MCF 10A (cell line): ENCODE data around the gene RRAGD. TPM values are rescaled to one million over a fixed set of nuclear protein-coding genes. Genes with fewer than 3 reads are reported as not detected.
A peak's percentile ranks its signal among the peaks of the same experiment; 100 is the strongest.

Experiments
- BruUV-seq: library from RNA; stranded (reverse); fragments of 400-500 nt; replicated peaks from 2 replicates; lab custom pipeline; 2021; lab: Mats Ljungman, UMichigan
- CTCF ChIA-PET: fragments of 300-600 bp; sonication (Branson Sonifier 250); formaldehyde crosslinking; extraction: SDS; loops from one replicate; lab custom pipeline; 2021; ENCODE audit warnings: antibody characterized with exemption, inconsistent platforms; lab: Yijun Ruan, JAX
- POLR2A ChIA-PET: fragments of 300-600, 350-650 bp; sonication (Branson Sonifier 250); formaldehyde crosslinking; extraction: SDS; loops from one replicate; lab custom pipeline; 2020; ENCODE audit warnings: antibody characterized with exemption, inconsistent platforms; lab: Yijun Ruan, JAX
- DNase-seq: peaks from one replicate; pipeline ENCODE4 v3.0.0-alpha.2; 2018; ENCODE audit not compliant: unreplicated experiment
- H3K27ac Mint-ChIP-seq: one replicate; pipeline ENCODE4 v1.8.0; 2022; ENCODE audit warnings: mild to moderate bottlenecking, low read depth, mixed read lengths; ENCODE audit not compliant: unreplicated experiment
- H3K27me3 Mint-ChIP-seq: one replicate; pipeline ENCODE4 v1.8.0; 2022; ENCODE audit warnings: mixed read lengths; ENCODE audit not compliant: insufficient read depth, unreplicated experiment
- H3K36me3 Mint-ChIP-seq: one replicate; pipeline ENCODE4 v1.8.0; 2022; ENCODE audit warnings: mild to moderate bottlenecking, moderate library complexity, mixed read lengths; ENCODE audit not compliant: insufficient read depth, unreplicated experiment
- H3K4me1 Mint-ChIP-seq: one replicate; pipeline ENCODE4 v1.8.0; 2022; ENCODE audit warnings: mixed read lengths; ENCODE audit not compliant: insufficient read depth, unreplicated experiment
- H3K4me3 Mint-ChIP-seq: one replicate; pipeline ENCODE4 v1.8.0; 2022; ENCODE audit warnings: mild to moderate bottlenecking, moderate library complexity, mixed read lengths; ENCODE audit not compliant: unreplicated experiment
- H3K9me3 Mint-ChIP-seq: one replicate; pipeline ENCODE4 v1.8.0; 2022; ENCODE audit warnings: mixed read lengths; ENCODE audit not compliant: unreplicated experiment
- intact Hi-C: fragments of 100-400 bp; cut with micrococcal nuclease; formaldehyde crosslinking; loops from 2 replicates; pipeline ENCODE4 v1.14.1; 2022
- total RNA-seq: library from RNA; stranded (reverse); gene quantifications from 2 replicates; pipeline ENCODE4 v1.2.3, GENCODE V29; 2022
- TF ChIP-seq, protein P1 (sequence below): fragments of 200-600 bp; IDR thresholded peaks from one replicate; pipeline ENCODE4 v1.8.0; 2022; ENCODE audit warnings: antibody characterized with exemption, mild to moderate bottlenecking; ENCODE audit not compliant: unreplicated experiment

Gene RRAGD
- total RNA-seq, 1 experiment from 2014 or later, result 0.33 TPM

DNA sequence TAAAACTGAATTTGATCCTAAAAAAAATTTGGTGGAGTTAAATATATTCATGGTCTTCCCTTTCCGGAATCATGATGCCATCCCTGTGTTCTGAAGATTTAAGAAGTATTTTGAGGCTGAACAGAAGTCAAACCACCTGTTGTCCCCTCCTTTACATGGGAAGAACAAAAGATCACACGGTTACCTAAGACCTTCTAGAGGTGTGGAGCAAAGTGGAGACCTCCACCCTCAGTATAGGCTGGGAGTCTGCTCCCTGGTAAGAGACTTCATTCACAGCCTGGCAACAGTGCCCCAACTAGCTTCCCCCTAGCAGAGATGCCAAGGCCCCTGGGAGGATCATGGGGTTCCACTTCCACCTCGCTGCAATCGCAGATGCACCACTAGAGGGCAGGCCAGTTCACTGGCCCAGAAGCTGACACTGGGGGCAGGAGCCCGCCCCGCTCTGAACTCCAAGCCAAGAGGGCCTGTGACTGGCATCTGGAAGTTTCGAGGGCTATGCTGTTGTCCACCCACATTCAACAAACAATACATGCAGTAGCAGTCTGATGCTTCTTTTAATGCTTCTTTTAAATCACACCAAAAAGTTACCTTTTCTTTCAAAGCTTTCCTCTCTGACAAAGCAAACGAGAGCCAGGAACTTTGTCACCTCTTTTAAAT is 40.1 kb downstream of the RRAGD start:
- intact Hi-C loops, result loop anchor here (1.0 kb wide), 1 partner anchor 238 kb away; no protein-coding TSS in a partner anchor
- H3K4me1 Mint-ChIP-seq, result no peaks in the 10 kb centered on the region
- H3K27me3 Mint-ChIP-seq, result no peaks in the 10 kb centered on the region
- H3K36me3 Mint-ChIP-seq, result no peaks in the 10 kb centered on the region
- H3K4me3 Mint-ChIP-seq, result no peak overlapping the region
- H3K27ac Mint-ChIP-seq, result no peak overlapping the region
- ChIA-PET CTCF (interaction anchor here (0.5 to 3.8 kb wide), 69 partner anchors 9 to 1537 kb away, joined by 3 to 57 read pairs (median 4); partner anchors contain the start of genes ANKRD6, LYRM2 and UBE2J1), POLR2A (interaction anchor here (0.6 to 1.1 kb wide), 7 partner anchors 8 to 408 kb away, joined by 3 to 4 read pairs (median 3); partner anchors contain the start of genes LYRM2 and RNGTT)
- TF ChIP-seq, protein P1, sequence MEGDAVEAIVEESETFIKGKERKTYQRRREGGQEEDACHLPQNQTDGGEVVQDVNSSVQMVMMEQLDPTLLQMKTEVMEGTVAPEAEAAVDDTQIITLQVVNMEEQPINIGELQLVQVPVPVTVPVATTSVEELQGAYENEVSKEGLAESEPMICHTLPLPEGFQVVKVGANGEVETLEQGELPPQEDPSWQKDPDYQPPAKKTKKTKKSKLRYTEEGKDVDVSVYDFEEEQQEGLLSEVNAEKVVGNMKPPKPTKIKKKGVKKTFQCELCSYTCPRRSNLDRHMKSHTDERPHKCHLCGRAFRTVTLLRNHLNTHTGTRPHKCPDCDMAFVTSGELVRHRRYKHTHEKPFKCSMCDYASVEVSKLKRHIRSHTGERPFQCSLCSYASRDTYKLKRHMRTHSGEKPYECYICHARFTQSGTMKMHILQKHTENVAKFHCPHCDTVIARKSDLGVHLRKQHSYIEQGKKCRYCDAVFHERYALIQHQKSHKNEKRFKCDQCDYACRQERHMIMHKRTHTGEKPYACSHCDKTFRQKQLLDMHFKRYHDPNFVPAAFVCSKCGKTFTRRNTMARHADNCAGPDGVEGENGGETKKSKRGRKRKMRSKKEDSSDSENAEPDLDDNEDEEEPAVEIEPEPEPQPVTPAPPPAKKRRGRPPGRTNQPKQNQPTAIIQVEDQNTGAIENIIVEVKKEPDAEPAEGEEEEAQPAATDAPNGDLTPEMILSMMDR, result peak; percentile 81
- H3K9me3 Mint-ChIP-seq, result no peaks in the 10 kb centered on the region
- DNase-seq, result peak; percentile 61
- BruUV-seq, result no TSS peak

DNA sequence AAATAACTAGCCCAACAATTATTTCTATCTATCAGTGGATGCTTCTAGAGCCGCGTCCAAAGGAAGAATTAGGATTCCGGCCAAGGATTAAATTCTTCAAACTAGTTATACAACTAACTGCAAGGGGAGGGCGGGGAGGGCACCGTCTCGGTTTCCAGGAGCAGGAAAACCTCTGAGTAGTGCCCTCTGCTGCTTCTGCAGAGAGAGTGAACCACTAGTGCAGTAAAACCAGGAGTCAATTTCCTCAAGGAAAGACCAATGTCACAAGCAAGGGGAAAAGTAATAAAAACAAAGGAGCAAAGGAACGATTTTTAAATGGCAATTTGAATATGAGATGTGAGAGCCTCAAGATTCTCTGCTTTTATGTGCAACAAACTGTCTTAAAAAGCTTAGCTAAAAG is 43.1 kb downstream of the RRAGD start:
- CTCF ChIA-PET, result interaction anchor here (0.5 to 3.5 kb wide), 16 partner anchors 10 to 387 kb away, joined by 3 to 34 read pairs (median 4); no protein-coding TSS in a partner anchor
- Mint-ChIP-seq H3K4me3 (no peak overlapping the region), H3K27me3 (no peaks in the 10 kb centered on the region)

DNA sequence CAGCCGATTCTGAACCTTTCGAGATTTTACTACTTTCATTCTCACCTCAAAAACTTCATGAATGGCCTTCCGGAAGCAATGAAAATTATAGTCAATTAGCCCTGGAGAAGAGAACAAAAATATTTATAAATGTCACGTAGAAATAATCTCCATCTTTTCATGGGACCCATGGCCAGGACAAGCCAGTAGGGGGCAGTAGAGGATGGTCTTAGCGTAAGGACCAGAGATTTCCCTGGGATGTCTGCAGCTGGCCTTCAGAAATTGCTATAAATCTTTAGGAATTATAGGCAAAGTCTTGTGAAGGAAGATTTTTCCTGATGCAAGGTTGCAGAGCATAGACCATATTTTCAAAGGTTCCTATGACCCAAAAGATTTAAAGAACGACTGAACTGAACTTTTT is 44.0 kb downstream of the RRAGD start:
- no TSS peak for BruUV-seq
- Mint-ChIP-seq H3K27ac (no peak overlapping the region), H3K27me3 (no peaks in the 10 kb centered on the region), H3K4me1 (no peaks in the 10 kb centered on the region), H3K4me3 (no peak overlapping the region), H3K36me3 (no peaks in the 10 kb centered on the region), H3K9me3 (no peaks in the 10 kb centered on the region)
- TF ChIP-seq, protein P1, result peak; percentile 74
- ChIA-PET POLR2A (interaction anchor here (0.6 to 1.1 kb wide), 3 partner anchors 16 to 288 kb away, joined by 3 to 6 read pairs (median 3); partner anchors contain the start of genes PNRC1 and UBE2J1), CTCF (interaction anchor here (0.6 to 3.5 kb wide), 17 partner anchors 9 to 455 kb away, joined by 3 to 34 read pairs (median 4); no protein-coding TSS in a partner anchor)
- peak; percentile 68 for DNase-seq
- intact Hi-C loops, result loop anchor here (1.0 to 2.0 kb wide), 2 partner anchors 242 to 385 kb away; no protein-coding TSS in a partner anchor

More for the DNA sequence above, 43.1 kb downstream of the RRAGD start:
- Mint-ChIP-seq H3K9me3 (no peaks in the 10 kb centered on the region), H3K4me1 (no peaks in the 10 kb centered on the region), H3K36me3 (no peaks in the 10 kb centered on the region), H3K27ac (no peak overlapping the region)
- BruUV-seq, result no TSS peak
- TF ChIP-seq, protein P1, result peak; percentile 28
- peak; percentile 30 for DNase-seq
- intact Hi-C loops, result loop anchor here (1.0 to 2.0 kb wide), 3 partner anchors 241 to 386 kb away; no protein-coding TSS in a partner anchor
- POLR2A ChIA-PET, result no interaction called here

DNA sequence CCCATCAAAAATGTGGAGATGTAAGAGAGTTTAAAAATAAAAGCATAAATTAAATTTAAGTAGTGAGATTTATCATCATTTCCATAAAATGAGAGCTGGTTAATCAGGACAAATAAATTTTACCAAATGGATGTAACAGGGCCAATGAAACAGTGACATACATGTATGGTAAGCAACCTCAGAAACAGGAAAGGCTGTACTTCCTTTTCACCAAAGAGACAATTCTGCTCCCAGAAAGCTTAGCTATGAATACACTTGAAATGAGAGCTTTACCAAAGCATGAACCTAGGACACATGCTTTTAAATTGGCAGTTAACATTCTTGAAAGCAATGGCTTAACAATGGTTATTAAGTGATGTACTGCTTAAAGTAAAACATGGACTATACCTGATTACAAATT is 47.5 kb downstream of the RRAGD start:
- H3K4me1 Mint-ChIP-seq, result no peaks in the 10 kb centered on the region
- no peak overlapping the region for H3K4me3 Mint-ChIP-seq
- CTCF ChIA-PET, result interaction anchor here (0.6 to 7.2 kb wide), 7 partner anchors 8 to 246 kb away, joined by 3 to 57 read pairs (median 3); no protein-coding TSS in a partner anchor
- H3K9me3 Mint-ChIP-seq, result no peaks in the 10 kb centered on the region
- intact Hi-C loops, result no loop called here
- POLR2A ChIA-PET, result no interaction called here
- no TSS peak for BruUV-seq
- DNase-seq, result no peak
- no peak overlapping the region for H3K27ac Mint-ChIP-seq
- no peaks in the 10 kb centered on the region for H3K27me3 Mint-ChIP-seq
- TF ChIP-seq, protein P1, result no peak
- peaks cover 5% of the 10 kb centered on the region for H3K36me3 Mint-ChIP-seq
